Neural progenitor cell (in vitro differentiated cells): ENCODE results near the gene SLIT1. TPM values are rescaled to one million over a fixed set of nuclear protein-coding genes. Genes with fewer than 3 reads are reported as not detected.

Source experiments
- DNase-seq: peaks from one replicate; pipeline ENCODE4 v3.0.0-alpha.2; 2016; ENCODE audit warnings: low spot score
- H2AFZ ChIP-seq: fragments of 200-600 bp; sonication (generic); replicated peaks from 2 replicates; pipeline ENCODE4 v1.6.1; 2016; ENCODE audit warnings: antibody characterized with exemption
- H3F3A ChIP-seq: fragments of 200-600 bp; sonication (generic); 2 replicates; pipeline ENCODE4 v1.6.1; 2016; ENCODE audit warnings: antibody characterized with exemption, low read depth
- H3K27ac ChIP-seq: fragments of 200-600 bp; sonication (generic); 2 replicates; pipeline ENCODE4 v1.5.1; 2016; ENCODE audit warnings: mild to moderate bottlenecking
- H3K27me3 ChIP-seq: fragments of 200-600 bp; sonication (generic); 2 replicates; pipeline ENCODE4 v1.6.1; 2016; ENCODE audit warnings: mild to moderate bottlenecking, moderate library complexity
- H3K36me3 ChIP-seq: fragments of 200-600 bp; sonication (generic); 2 replicates; pipeline ENCODE4 v1.5.1; 2016
- H3K4me1 ChIP-seq: fragments of 200-600 bp; sonication (generic); 2 replicates; pipeline ENCODE4 v1.6.1; 2016; ENCODE audit warnings: mixed run types
- H3K4me2 ChIP-seq: fragments of 200-600 bp; sonication (generic); 2 replicates; pipeline ENCODE4 v1.6.1; 2016
- H3K4me3 ChIP-seq: fragments of 200-600 bp; sonication (generic); 2 replicates; pipeline ENCODE4 v1.5.1; 2016
- H3K79me2 ChIP-seq: fragments of 200-600 bp; sonication (generic); 2 replicates; pipeline ENCODE4 v1.6.1; 2016; ENCODE audit warnings: low read depth
- H3K9ac ChIP-seq: fragments of 200-600 bp; sonication (generic); 2 replicates; pipeline ENCODE4 v1.6.1; 2016
- H3K9me3 ChIP-seq: fragments of 200-600 bp; sonication (generic); 2 replicates; pipeline ENCODE4 v1.5.1; 2016; ENCODE audit warnings: low read depth
- H4K20me1 ChIP-seq: fragments of 200-600 bp; sonication (generic); 2 replicates; pipeline ENCODE4 v1.6.1; 2016; ENCODE audit warnings: low read depth
- H3K27ac Mint-ChIP-seq: 3 replicates; pipeline ENCODE4 v1.8.0; 2021; ENCODE audit warnings: mixed read lengths
- H3K27me3 Mint-ChIP-seq: 2 replicates; pipeline ENCODE4 v1.8.0; 2022; ENCODE audit warnings: low read depth, mild to moderate bottlenecking, inconsistent platforms, moderate library complexity, mixed read lengths; ENCODE audit not compliant: insufficient read depth
- H3K36me3 Mint-ChIP-seq: 3 replicates; pipeline ENCODE4 v1.8.0; 2021; ENCODE audit warnings: mixed read lengths
- H3K4me1 Mint-ChIP-seq: 3 replicates; pipeline ENCODE4 v1.8.0; 2021; ENCODE audit warnings: mixed read lengths
- H3K4me3 Mint-ChIP-seq: 3 replicates; pipeline ENCODE4 v1.8.0; 2021; ENCODE audit warnings: mild to moderate bottlenecking, moderate library complexity, mixed read lengths
- H3K9me3 Mint-ChIP-seq: 3 replicates; pipeline ENCODE4 v1.8.0; 2020; ENCODE audit warnings: mixed read lengths
- EZH2 ChIP-seq: fragments of 200-600 bp; sonication (generic); IDR thresholded peaks from 2 replicates; pipeline ENCODE4 v1.6.1; 2017; ENCODE audit warnings: antibody characterized with exemption, mild to moderate bottlenecking, moderate library complexity
- EZH2phosphoT487 ChIP-seq: fragments of 200-600 bp; sonication (generic); IDR thresholded peaks from 2 replicates; pipeline ENCODE4 v1.6.1; 2017; ENCODE audit warnings: antibody characterized with exemption
- total RNA-seq: library from RNA; depleted of rRNA; stranded (reverse); fragments of >200 nt; gene quantifications from 2 replicates; pipeline ENCODE4 v1.2.3, GENCODE V29; 2015; ENCODE audit warnings: low replicate concordance
- TF ChIP-seq, protein P1 (sequence below): fragments of 200-600 bp; sonication (generic); IDR thresholded peaks from 2 replicates; pipeline ENCODE4 v1.5.1; 2017; ENCODE audit warnings: antibody characterized with exemption, mild to moderate bottlenecking

Gene SLIT1
- total RNA-seq, 1 donor from 2014 or later: 0.92 TPM

- Histone ChIP-seq H3K79me2 (no peaks in the 10 kb centered on the region), H3K4me1 (peaks cover 19% of the 10 kb centered on the region), H2AFZ (no peak overlapping the region), H3F3A (peaks cover 20% of the 10 kb centered on the region), H3K9me3 (no peaks in the 10 kb centered on the region), H3K27me3 (peaks cover 58% of the 10 kb centered on the region), H3K27ac (no peak overlapping the region), H3K4me3 (no peak overlapping the region), H3K36me3 (no peaks in the 10 kb centered on the region), H3K4me2 (no peak overlapping the region), H3K9ac (no peak overlapping the region), H4K20me1 (peaks cover 24% of the 10 kb centered on the region)
- no peak for DNase-seq
- no peaks in the 10 kb centered on the region for H3K36me3 Mint-ChIP-seq
- H3K9me3 Mint-ChIP-seq: no peaks in the 10 kb centered on the region
- H3K27me3 Mint-ChIP-seq: peaks cover 30% of the 10 kb centered on the region
- TF ChIP-seq EZH2 (no peak), EZH2phosphoT487 (no peak)
- TF ChIP-seq, protein P1, sequence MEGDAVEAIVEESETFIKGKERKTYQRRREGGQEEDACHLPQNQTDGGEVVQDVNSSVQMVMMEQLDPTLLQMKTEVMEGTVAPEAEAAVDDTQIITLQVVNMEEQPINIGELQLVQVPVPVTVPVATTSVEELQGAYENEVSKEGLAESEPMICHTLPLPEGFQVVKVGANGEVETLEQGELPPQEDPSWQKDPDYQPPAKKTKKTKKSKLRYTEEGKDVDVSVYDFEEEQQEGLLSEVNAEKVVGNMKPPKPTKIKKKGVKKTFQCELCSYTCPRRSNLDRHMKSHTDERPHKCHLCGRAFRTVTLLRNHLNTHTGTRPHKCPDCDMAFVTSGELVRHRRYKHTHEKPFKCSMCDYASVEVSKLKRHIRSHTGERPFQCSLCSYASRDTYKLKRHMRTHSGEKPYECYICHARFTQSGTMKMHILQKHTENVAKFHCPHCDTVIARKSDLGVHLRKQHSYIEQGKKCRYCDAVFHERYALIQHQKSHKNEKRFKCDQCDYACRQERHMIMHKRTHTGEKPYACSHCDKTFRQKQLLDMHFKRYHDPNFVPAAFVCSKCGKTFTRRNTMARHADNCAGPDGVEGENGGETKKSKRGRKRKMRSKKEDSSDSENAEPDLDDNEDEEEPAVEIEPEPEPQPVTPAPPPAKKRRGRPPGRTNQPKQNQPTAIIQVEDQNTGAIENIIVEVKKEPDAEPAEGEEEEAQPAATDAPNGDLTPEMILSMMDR: no peak
- peaks cover 19% of the 10 kb centered on the region for H3K4me1 Mint-ChIP-seq
- H3K27ac Mint-ChIP-seq: peak overlapping the region; percentile 29
- H3K4me3 Mint-ChIP-seq: no peak overlapping the region
Measured at GRCh38 chr10:97175586-97175985, 10.2 kb downstream of the SLIT1 start.

GRCh38 chr10:97174941-97175340 lies 10.8 kb downstream of the SLIT1 start:
- Mint-ChIP-seq H3K27me3 (peaks cover 27% of the 10 kb centered on the region), H3K27ac (no peak overlapping the region), H3K36me3 (no peaks in the 10 kb centered on the region), H3K9me3 (no peaks in the 10 kb centered on the region), H3K4me1 (peaks cover 20% of the 10 kb centered on the region), H3K4me3 (no peak overlapping the region)
- DNase-seq: no peak
- Histone ChIP-seq H3K9me3 (no peaks in the 10 kb centered on the region), H2AFZ (no peak overlapping the region), H3K36me3 (no peaks in the 10 kb centered on the region), H3K4me2 (no peak overlapping the region), H3K79me2 (no peaks in the 10 kb centered on the region), H3K4me3 (no peak overlapping the region), H3K27me3 (peaks cover 51% of the 10 kb centered on the region), H3K9ac (no peak overlapping the region), H4K20me1 (peaks cover 18% of the 10 kb centered on the region), H3K4me1 (peaks cover 22% of the 10 kb centered on the region), H3K27ac (no peak overlapping the region), H3F3A (peaks cover 13% of the 10 kb centered on the region)
- TF ChIP-seq EZH2 (no peak), EZH2phosphoT487 (no peak)
- TF ChIP-seq, protein P1: no peak

DNA sequence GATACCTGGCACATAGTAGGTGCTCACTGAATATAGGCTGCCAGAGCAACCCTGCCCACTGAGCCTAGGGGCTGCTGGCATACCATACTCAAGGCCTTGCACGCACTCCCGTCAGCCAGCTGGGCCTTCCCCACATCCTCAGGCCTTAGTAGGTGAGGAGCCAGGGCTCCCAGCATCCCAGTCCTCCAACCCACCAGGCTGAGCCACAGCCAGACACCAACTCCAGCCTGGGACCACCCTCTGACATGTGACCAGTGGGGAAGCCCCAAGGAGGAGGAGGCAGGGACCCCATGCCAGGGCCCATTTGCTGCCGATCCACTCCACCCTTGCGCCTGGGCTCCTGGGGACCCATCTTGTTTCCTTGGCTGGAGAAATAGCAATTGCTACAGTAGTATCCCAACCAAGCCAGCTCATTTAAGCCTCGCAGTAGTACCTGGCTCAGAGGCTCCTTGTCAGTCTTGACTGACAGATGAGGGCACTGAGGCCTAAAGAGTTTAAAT lies 11.4 kb downstream of the SLIT1 start:
- peaks cover 45% of the 10 kb centered on the region for H3K27me3 ChIP-seq
- no peak for DNase-seq

More for the DNA sequence above, 11.4 kb downstream of the SLIT1 start:
- TF ChIP-seq, protein P1: no peak
- TF ChIP-seq EZH2: no peak
- no peak for TF ChIP-seq EZH2phosphoT487
- Histone ChIP-seq H3K4me1 (peaks cover 18% of the 10 kb centered on the region), H3K79me2 (no peaks in the 10 kb centered on the region), H3F3A (peaks cover 8% of the 10 kb centered on the region), H2AFZ (no peak overlapping the region), H3K36me3 (no peaks in the 10 kb centered on the region), H3K27ac (no peak overlapping the region), H3K9me3 (no peaks in the 10 kb centered on the region), H3K4me2 (no peak overlapping the region), H4K20me1 (peaks cover 14% of the 10 kb centered on the region), H3K9ac (no peak overlapping the region), H3K4me3 (no peak overlapping the region)
- peaks cover 26% of the 10 kb centered on the region for H3K27me3 Mint-ChIP-seq
- H3K36me3 Mint-ChIP-seq: no peaks in the 10 kb centered on the region
- H3K9me3 Mint-ChIP-seq: no peaks in the 10 kb centered on the region
- no peak overlapping the region for H3K27ac Mint-ChIP-seq
- no peak overlapping the region for H3K4me3 Mint-ChIP-seq
- H3K4me1 Mint-ChIP-seq: peaks cover 22% of the 10 kb centered on the region
